Mammary epithelial cell (primary cell): Measurements from ENCODE around the gene NCAPH2.

Experiments used
- CTCF ChIP-seq, 2 donors: IDR thresholded peaks in 1 of 2; conservative IDR thresholded peaks in 1 of 2; 2 replicates each; pipeline ENCODE4 v1.5.1; 2011 to 2012; ENCODE audit warnings: inconsistent platforms in 2 of 2, low read length in 2 of 2, mild to moderate bottlenecking in 2 of 2, control low read depth in 1 of 2, low read depth in 1 of 2; ENCODE audit not compliant: insufficient read depth in 1 of 2; ENCODE audit errors: extremely low read depth in 1 of 2
- EZH2 ChIP-seq: IDR thresholded peaks from 2 replicates; pipeline ENCODE4 v1.6.1; 2012; ENCODE audit warnings: low read length, inconsistent platforms, borderline replicate concordance

GRCh38 chr22:50544746-50545253 lies 36.8 kb downstream of the NCAPH2 start:
- TF ChIP-seq CTCF (conservative IDR thresholded peaks at IDR 0.05 in 1 of 2, IDR thresholded peaks at IDR 0.05 in 1 of 2; ENCODE audit: extremely low read depth in 1 of 2, insufficient read depth in 1 of 2, low read depth in 1 of 2, low read length in 2 of 2) (no peak), EZH2 (no peak)
